ENCODE measurements around the gene CD300A. TPM values are rescaled to one million over a fixed set of nuclear protein-coding genes. Genes with fewer than 3 reads are reported as not detected.

Gene CD300A
- total and polyA plus RNA-seq, 2 donors (not counting 3 experiments of a cell fraction or from before 2014, with no cell fraction given) = not detected

GRCh38 chr17:74527081-74527480, 60.6 kb downstream of the CD300A start:
- no TSS peak for BruUV-seq (replicated peaks)
- DNase-seq (ENCODE audit: low read depth, low spot score) (no peak), FAIRE-seq (no peak)
- H3K9me3 ChIP-seq (replicated peaks; ENCODE audit: control insufficient read depth, insufficient read depth, low read length) = peaks cover 2% of the 10 kb centered on the region
- intact Hi-C loops (cut with micrococcal nuclease) = no loop called here
- H3K9ac ChIP-seq (replicated peaks; ENCODE audit: extremely low read depth, insufficient read depth, low read length) = no peak overlapping the region
- ChIA-PET POLR2A (no interaction called here), CTCF (no interaction called here)
- no peak overlapping the region for H3K4me2 ChIP-seq (ENCODE audit: insufficient read depth, low read length)
- H3K36me3 ChIP-seq (ENCODE audit: control insufficient read depth in 2 of 2, extremely low read depth in 1 of 2, insufficient read depth in 2 of 2, low read length in 2 of 2) = no peaks in the 10 kb centered on the region
- no peaks in the 10 kb centered on the region for H4K20me1 ChIP-seq (replicated peaks; ENCODE audit: control insufficient read depth, extremely low read depth, insufficient read depth, low read length)
- no peaks in the 10 kb centered on the region for H3K27me3 ChIP-seq (ENCODE audit: control insufficient read depth in 2 of 2, insufficient read depth in 2 of 2, low read length in 2 of 2)
- H2AFZ ChIP-seq (ENCODE audit: low read depth, low read length) = no peak overlapping the region
- H3K4me1 ChIP-seq (ENCODE audit: control insufficient read depth, extremely low read depth, insufficient read depth, low read length) = no peaks in the 10 kb centered on the region
- H3K79me2 ChIP-seq (ENCODE audit: control insufficient read depth, insufficient read depth, low read length) = no peaks in the 10 kb centered on the region
- H3K9me1 ChIP-seq (replicated peaks; ENCODE audit: control insufficient read depth, extremely low read depth, insufficient read depth, low read length) = no peaks in the 10 kb centered on the region
- no peak overlapping the region for H3K4me3 ChIP-seq (replicated peaks in 1 of 3; ENCODE audit: insufficient read depth in 1 of 3, low read depth in 1 of 3, low read length in 3 of 3)
- dilution Hi-C loops (cut with MboI; ENCODE audit: extremely low pct_ligation_motif_present, low sequenced_read_pairs) = no loop called here
- no peak overlapping the region for H3K27ac ChIP-seq (ENCODE audit: insufficient read depth, low read depth, low read length)
- TF ChIP-seq MYC (IDR thresholded peaks at IDR 0.05; ENCODE audit: low read depth, low read length) (no peak), FOS (IDR thresholded peaks at IDR 0.05; ENCODE audit: borderline replicate concordance, insufficient read depth, low read length) (no peak), GATA2 (IDR thresholded peaks at IDR 0.05; ENCODE audit: insufficient read depth, insufficient read length, low read depth, low read length) (no peak), EZH2 (IDR thresholded peaks at IDR 0.05; ENCODE audit: borderline replicate concordance, low read depth, low read length, severe bottlenecking) (no peak), POLR2A (IDR thresholded peaks at IDR 0.05; ENCODE audit: low read depth, low read length) (no peak), POLR2AphosphoS5 (IDR thresholded peaks at IDR 0.05; ENCODE audit: insufficient read depth, low read depth, low read length) (no peak), JUN (IDR thresholded peaks at IDR 0.05; ENCODE audit: borderline replicate concordance, insufficient read depth, insufficient read length, low read depth) (no peak)
- TF ChIP-seq, protein P1, sequence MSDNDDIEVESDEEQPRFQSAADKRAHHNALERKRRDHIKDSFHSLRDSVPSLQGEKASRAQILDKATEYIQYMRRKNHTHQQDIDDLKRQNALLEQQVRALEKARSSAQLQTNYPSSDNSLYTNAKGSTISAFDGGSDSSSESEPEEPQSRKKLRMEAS (IDR thresholded peaks at IDR 0.05; ENCODE audit: insufficient read depth, insufficient read length) = no peak
- TF ChIP-seq, protein P2, sequence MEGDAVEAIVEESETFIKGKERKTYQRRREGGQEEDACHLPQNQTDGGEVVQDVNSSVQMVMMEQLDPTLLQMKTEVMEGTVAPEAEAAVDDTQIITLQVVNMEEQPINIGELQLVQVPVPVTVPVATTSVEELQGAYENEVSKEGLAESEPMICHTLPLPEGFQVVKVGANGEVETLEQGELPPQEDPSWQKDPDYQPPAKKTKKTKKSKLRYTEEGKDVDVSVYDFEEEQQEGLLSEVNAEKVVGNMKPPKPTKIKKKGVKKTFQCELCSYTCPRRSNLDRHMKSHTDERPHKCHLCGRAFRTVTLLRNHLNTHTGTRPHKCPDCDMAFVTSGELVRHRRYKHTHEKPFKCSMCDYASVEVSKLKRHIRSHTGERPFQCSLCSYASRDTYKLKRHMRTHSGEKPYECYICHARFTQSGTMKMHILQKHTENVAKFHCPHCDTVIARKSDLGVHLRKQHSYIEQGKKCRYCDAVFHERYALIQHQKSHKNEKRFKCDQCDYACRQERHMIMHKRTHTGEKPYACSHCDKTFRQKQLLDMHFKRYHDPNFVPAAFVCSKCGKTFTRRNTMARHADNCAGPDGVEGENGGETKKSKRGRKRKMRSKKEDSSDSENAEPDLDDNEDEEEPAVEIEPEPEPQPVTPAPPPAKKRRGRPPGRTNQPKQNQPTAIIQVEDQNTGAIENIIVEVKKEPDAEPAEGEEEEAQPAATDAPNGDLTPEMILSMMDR (IDR thresholded peaks at IDR 0.05; ENCODE audit: extremely low read depth in 1 of 2, insufficient read depth in 1 of 2, low read depth in 1 of 2, low read length in 2 of 2) = no peak

Measured in endothelial cell of umbilical vein (primary cell).